ENCODE data around the gene MDGA2.

Gene MDGA2

GRCh38 chr14:47675466-47676314 is at the start of gene MDGA2:
MDGA2 (minus strand) TSS chr14:47675605.
- H3K4me1 Mint-ChIP-seq (ENCODE audit: low read depth): peaks cover 4% of the 10 kb centered on the region
- H3K9me3 Mint-ChIP-seq (ENCODE audit: low read depth): no peaks in the 10 kb centered on the region
- no peak within 1 kb of the TSS for H3K27ac Mint-ChIP-seq
- no peaks in the 10 kb centered on the region for H3K36me3 Mint-ChIP-seq
- H3K4me3 Mint-ChIP-seq: no peak within 1 kb of the TSS
- H3K27me3 Mint-ChIP-seq: peaks cover 26% of the 10 kb centered on the region

- Mint-ChIP-seq H3K27ac (no peak overlapping the region), H3K36me3 (no peaks in the 10 kb centered on the region), H3K9me3 (ENCODE audit: low read depth) (peaks cover 8% of the 10 kb centered on the region), H3K4me1 (ENCODE audit: low read depth) (no peaks in the 10 kb centered on the region), H3K4me3 (no peak overlapping the region), H3K27me3 (no peaks in the 10 kb centered on the region)
Measured at GRCh38 chr14:47722929-47723693, 47.7 kb upstream of the MDGA2 start.

GRCh38 chr14:47720281-47720680 is 44.9 kb upstream of the MDGA2 start:
- no peak overlapping the region for H3K27ac Mint-ChIP-seq
- no peak overlapping the region for H3K4me3 Mint-ChIP-seq
- no peaks in the 10 kb centered on the region for H3K4me1 Mint-ChIP-seq (ENCODE audit: low read depth)
- no peaks in the 10 kb centered on the region for H3K27me3 Mint-ChIP-seq
- H3K36me3 Mint-ChIP-seq: no peaks in the 10 kb centered on the region
- H3K9me3 Mint-ChIP-seq (ENCODE audit: low read depth): peaks cover 4% of the 10 kb centered on the region

- H3K4me1 Mint-ChIP-seq (ENCODE audit: low read depth): no peaks in the 10 kb centered on the region
- H3K4me3 Mint-ChIP-seq: no peak overlapping the region
- H3K9me3 Mint-ChIP-seq (ENCODE audit: low read depth): peaks cover 4% of the 10 kb centered on the region
- no peak overlapping the region for H3K27ac Mint-ChIP-seq
- no peaks in the 10 kb centered on the region for H3K36me3 Mint-ChIP-seq
- H3K27me3 Mint-ChIP-seq: no peaks in the 10 kb centered on the region
Measured at GRCh38 chr14:47715330-47715729, 39.9 kb upstream of the MDGA2 start.

- peaks cover under 1% of the 10 kb centered on the region for H3K9me3 Mint-ChIP-seq (ENCODE audit: low read depth)
- no peak overlapping the region for H3K27ac Mint-ChIP-seq
- no peaks in the 10 kb centered on the region for H3K4me1 Mint-ChIP-seq (ENCODE audit: low read depth)
- H3K36me3 Mint-ChIP-seq: no peaks in the 10 kb centered on the region
- no peak overlapping the region for H3K4me3 Mint-ChIP-seq
- no peaks in the 10 kb centered on the region for H3K27me3 Mint-ChIP-seq
Measured at GRCh38 chr14:47710581-47710980, 35.2 kb upstream of the MDGA2 start.

- Mint-ChIP-seq H3K4me3 (no peak overlapping the region), H3K9me3 (ENCODE audit: low read depth) (peaks cover 11% of the 10 kb centered on the region), H3K36me3 (no peaks in the 10 kb centered on the region), H3K27me3 (no peaks in the 10 kb centered on the region), H3K4me1 (ENCODE audit: low read depth) (no peaks in the 10 kb centered on the region), H3K27ac (no peak overlapping the region)
Measured at GRCh38 chr14:47705683-47706082, 30.3 kb upstream of the MDGA2 start.

GRCh38 chr14:47691829-47692228 is 16.4 kb upstream of the MDGA2 start:
- Mint-ChIP-seq H3K9me3 (ENCODE audit: low read depth) (peaks cover 15% of the 10 kb centered on the region), H3K4me3 (no peak overlapping the region), H3K36me3 (no peaks in the 10 kb centered on the region), H3K27ac (no peak overlapping the region), H3K27me3 (no peaks in the 10 kb centered on the region), H3K4me1 (ENCODE audit: low read depth) (no peaks in the 10 kb centered on the region)

- peaks cover 4% of the 10 kb centered on the region for H3K9me3 Mint-ChIP-seq (ENCODE audit: low read depth)
- no peaks in the 10 kb centered on the region for H3K36me3 Mint-ChIP-seq
- peaks cover 12% of the 10 kb centered on the region for H3K27me3 Mint-ChIP-seq
- peaks cover 1% of the 10 kb centered on the region for H3K4me1 Mint-ChIP-seq (ENCODE audit: low read depth)
- H3K27ac Mint-ChIP-seq: no peak overlapping the region
- no peak overlapping the region for H3K4me3 Mint-ChIP-seq
Measured at GRCh38 chr14:47678993-47679392, 3.6 kb upstream of the MDGA2 start.

- Mint-ChIP-seq H3K9me3 (ENCODE audit: low read depth) (peaks cover 4% of the 10 kb centered on the region), H3K27me3 (peaks cover 18% of the 10 kb centered on the region), H3K4me1 (ENCODE audit: low read depth) (peaks cover 4% of the 10 kb centered on the region), H3K4me3 (no peak overlapping the region), H3K27ac (no peak overlapping the region), H3K36me3 (no peaks in the 10 kb centered on the region)
Measured at GRCh38 chr14:47678157-47678556, 2.8 kb upstream of the MDGA2 start.

- H3K4me3 Mint-ChIP-seq: no peak overlapping the region
- peaks cover 26% of the 10 kb centered on the region for H3K27me3 Mint-ChIP-seq
Measured at GRCh38 chr14:47676315-47676617, 861 bp upstream of the MDGA2 start.

GRCh38 chr14:47674543-47675465 is 601 bp downstream of the MDGA2 start:
- H3K4me3 Mint-ChIP-seq: no peak overlapping the region
- H3K27ac Mint-ChIP-seq: no peak overlapping the region
- H3K4me1 Mint-ChIP-seq (ENCODE audit: low read depth): peaks cover 4% of the 10 kb centered on the region
- no peaks in the 10 kb centered on the region for H3K36me3 Mint-ChIP-seq
- peaks cover 26% of the 10 kb centered on the region for H3K27me3 Mint-ChIP-seq
- H3K9me3 Mint-ChIP-seq (ENCODE audit: low read depth): no peaks in the 10 kb centered on the region

More at GRCh38 chr14:47676315-47676617, 861 bp upstream of the MDGA2 start:
- Mint-ChIP-seq H3K27ac (no peak overlapping the region), H3K36me3 (no peaks in the 10 kb centered on the region), H3K4me1 (ENCODE audit: low read depth) (peaks cover 4% of the 10 kb centered on the region), H3K9me3 (ENCODE audit: low read depth) (peaks cover 4% of the 10 kb centered on the region)

GRCh38 chr14:47674148-47674542 is 1.3 kb downstream of the MDGA2 start:
- Mint-ChIP-seq H3K9me3 (ENCODE audit: low read depth) (no peaks in the 10 kb centered on the region), H3K4me3 (no peak overlapping the region), H3K4me1 (ENCODE audit: low read depth) (peaks cover 4% of the 10 kb centered on the region), H3K27ac (no peak overlapping the region), H3K27me3 (peaks cover 26% of the 10 kb centered on the region), H3K36me3 (no peaks in the 10 kb centered on the region)

- Mint-ChIP-seq H3K27me3 (no peaks in the 10 kb centered on the region), H3K4me1 (ENCODE audit: low read depth) (no peaks in the 10 kb centered on the region), H3K27ac (no peak overlapping the region), H3K9me3 (ENCODE audit: low read depth) (no peaks in the 10 kb centered on the region), H3K4me3 (no peak overlapping the region), H3K36me3 (no peaks in the 10 kb centered on the region)
Measured at GRCh38 chr14:47665337-47666134, 9.9 kb downstream of the MDGA2 start.

- H3K4me1 Mint-ChIP-seq (ENCODE audit: low read depth): no peaks in the 10 kb centered on the region
- H3K4me3 Mint-ChIP-seq: no peak overlapping the region
- H3K27ac Mint-ChIP-seq: no peak overlapping the region
- no peaks in the 10 kb centered on the region for H3K27me3 Mint-ChIP-seq
- H3K9me3 Mint-ChIP-seq (ENCODE audit: low read depth): no peaks in the 10 kb centered on the region
- no peaks in the 10 kb centered on the region for H3K36me3 Mint-ChIP-seq
Measured at GRCh38 chr14:47662466-47662865, 12.9 kb downstream of the MDGA2 start.

All from activated naive CD8-positive, alpha-beta T cell (primary cell).